SK-N-SH treated with all-trans-retinoic acid at 6 μM for 48 hours (cell line): ENCODE results near the gene DHX57.

Experiments used
- ARNTL ChIP-seq: fragments of 450-650 bp; formaldehyde crosslinking; IDR thresholded peaks from 2 replicates; pipeline ENCODE4 v1.5.0; 2020; ENCODE audit warnings: low read depth, mild to moderate bottlenecking, moderate library complexity, borderline replicate concordance
- CSDC2 ChIP-seq: fragments of 250-450 bp; sonication (Bioruptor Pico); IDR thresholded peaks from 2 replicates; pipeline ENCODE4 v1.5.0; 2020; ENCODE audit warnings: mild to moderate bottlenecking, moderate library complexity
- ESRRG ChIP-seq: fragments of 250-450 bp; sonication (Bioruptor Pico); IDR thresholded peaks from 2 replicates; pipeline ENCODE4 v1.6.1; 2021; ENCODE audit warnings: mild to moderate bottlenecking
- GLIS3 ChIP-seq: fragments of 250-450 bp; sonication (Bioruptor Pico); IDR thresholded peaks from 2 replicates; pipeline ENCODE4 v1.5.0; 2020; ENCODE audit warnings: mild to moderate bottlenecking, moderate library complexity
- PPARA ChIP-seq: fragments of 250-450 bp; sonication (Bioruptor Pico); IDR thresholded peaks from 2 replicates; pipeline ENCODE4 v1.5.0; 2020; ENCODE audit warnings: mild to moderate bottlenecking, borderline replicate concordance
- RARB ChIP-seq: fragments of 250-450 bp; sonication (Bioruptor Pico); IDR thresholded peaks from 2 replicates; pipeline ENCODE4 v1.8.0; 2021; ENCODE audit warnings: mild to moderate bottlenecking, moderate library complexity
- SNAI2 ChIP-seq: fragments of 250-450 bp; sonication (Bioruptor Pico); IDR thresholded peaks from 2 replicates; pipeline ENCODE4 v1.5.0; 2020; ENCODE audit warnings: mild to moderate bottlenecking, moderate library complexity
- ZC3H10 ChIP-seq: fragments of 250-450 bp; sonication (Bioruptor Pico); IDR thresholded peaks from 2 replicates; pipeline ENCODE4 v1.5.1; 2021; ENCODE audit warnings: mild to moderate bottlenecking, moderate library complexity
- ZFP3 ChIP-seq: fragments of 250-450 bp; sonication (Bioruptor Pico); IDR thresholded peaks from 2 replicates; pipeline ENCODE4 v1.5.0; 2020; ENCODE audit warnings: mild to moderate bottlenecking, moderate library complexity
- ZFP30 ChIP-seq: fragments of 450-650 bp; formaldehyde crosslinking; IDR thresholded peaks from 2 replicates; pipeline ENCODE4 v1.5.0; 2022; ENCODE audit warnings: mild to moderate bottlenecking, moderate library complexity
- ZNF565 ChIP-seq: fragments of 450-650 bp; formaldehyde crosslinking; conservative IDR thresholded peaks from 2 replicates; pipeline ENCODE4 v1.5.0; 2020; ENCODE audit warnings: low read depth, mild to moderate bottlenecking, moderate library complexity
- TF ChIP-seq, protein P1 (sequence below): fragments of 250-450 bp; sonication (Bioruptor Pico); IDR thresholded peaks from 2 replicates; pipeline ENCODE4 v1.8.0; 2021; ENCODE audit warnings: low read depth, mild to moderate bottlenecking, moderate library complexity, borderline replicate concordance
- TF ChIP-seq, protein P2 (sequence below): fragments of 250-450 bp; sonication (Bioruptor Pico); IDR thresholded peaks from 2 replicates; pipeline ENCODE4 v1.5.0; 2020; ENCODE audit warnings: mild to moderate bottlenecking, moderate library complexity
- TF ChIP-seq, protein P3 (sequence below): fragments of 250-450 bp; sonication (Bioruptor Pico); IDR thresholded peaks from 2 replicates; pipeline ENCODE4 v1.8.0; 2020; ENCODE audit warnings: mild to moderate bottlenecking, moderate library complexity, borderline replicate concordance

DNA sequence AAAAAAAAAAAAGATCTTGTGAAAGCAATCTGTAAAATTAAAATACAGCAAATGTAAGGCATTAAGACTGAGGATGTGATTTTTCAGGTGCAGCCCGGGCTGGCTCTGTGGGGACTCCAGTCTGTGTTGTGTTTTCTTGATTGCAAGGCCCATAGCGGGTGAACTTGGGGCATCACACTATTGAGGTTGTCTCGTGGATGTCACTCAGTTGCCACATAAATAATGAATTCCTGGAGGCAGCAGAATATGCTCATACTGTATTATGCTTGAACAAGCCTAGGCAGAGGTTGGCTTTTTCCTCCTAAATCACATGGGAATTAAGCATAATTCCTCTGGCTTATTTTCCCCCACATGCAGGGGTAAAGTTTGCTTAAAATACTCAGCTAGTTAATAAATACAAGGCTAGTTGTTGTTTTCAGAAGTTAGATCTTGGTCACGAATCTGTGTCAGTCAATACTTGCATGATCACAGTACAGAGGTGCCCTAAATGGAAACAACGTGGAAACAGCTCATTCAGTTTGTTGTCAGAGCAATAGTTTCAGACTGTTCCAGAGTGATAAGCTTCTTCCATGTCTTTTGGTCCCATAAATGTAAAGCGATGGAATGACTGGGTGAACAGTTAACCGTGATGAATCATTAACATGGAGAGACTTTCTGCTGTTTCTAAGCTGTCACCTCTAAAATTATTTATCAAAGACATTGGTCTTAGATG lies 81.3 kb downstream of the DHX57 start:
- TF ChIP-seq ZNF565 (no peak), RARB (CRISPR knock-in tag) (no peak), ARNTL (CRISPR knock-in tag) (no peak), ZFP30 (CRISPR knock-in tag) (no peak), ZFP3 (CRISPR knock-in tag) (no peak), PPARA (CRISPR knock-in tag) (no peak), ZC3H10 (CRISPR knock-in tag) (no peak), CSDC2 (CRISPR knock-in tag) (no peak), SNAI2 (CRISPR knock-in tag) (no peak), GLIS3 (CRISPR knock-in tag) (no peak), ESRRG (CRISPR knock-in tag) (no peak)
- TF ChIP-seq, protein P1, sequence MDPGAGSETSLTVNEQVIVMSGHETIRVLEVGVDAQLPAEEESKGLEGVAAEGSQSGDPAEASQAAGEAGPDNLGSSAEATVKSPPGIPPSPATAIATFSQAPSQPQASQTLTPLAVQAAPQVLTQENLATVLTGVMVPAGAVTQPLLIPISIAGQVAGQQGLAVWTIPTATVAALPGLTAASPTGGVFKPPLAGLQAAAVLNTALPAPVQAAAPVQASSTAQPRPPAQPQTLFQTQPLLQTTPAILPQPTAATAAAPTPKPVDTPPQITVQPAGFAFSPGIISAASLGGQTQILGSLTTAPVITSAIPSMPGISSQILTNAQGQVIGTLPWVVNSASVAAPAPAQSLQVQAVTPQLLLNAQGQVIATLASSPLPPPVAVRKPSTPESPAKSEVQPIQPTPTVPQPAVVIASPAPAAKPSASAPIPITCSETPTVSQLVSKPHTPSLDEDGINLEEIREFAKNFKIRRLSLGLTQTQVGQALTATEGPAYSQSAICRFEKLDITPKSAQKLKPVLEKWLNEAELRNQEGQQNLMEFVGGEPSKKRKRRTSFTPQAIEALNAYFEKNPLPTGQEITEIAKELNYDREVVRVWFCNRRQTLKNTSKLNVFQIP: no peak
- TF ChIP-seq, protein P2, sequence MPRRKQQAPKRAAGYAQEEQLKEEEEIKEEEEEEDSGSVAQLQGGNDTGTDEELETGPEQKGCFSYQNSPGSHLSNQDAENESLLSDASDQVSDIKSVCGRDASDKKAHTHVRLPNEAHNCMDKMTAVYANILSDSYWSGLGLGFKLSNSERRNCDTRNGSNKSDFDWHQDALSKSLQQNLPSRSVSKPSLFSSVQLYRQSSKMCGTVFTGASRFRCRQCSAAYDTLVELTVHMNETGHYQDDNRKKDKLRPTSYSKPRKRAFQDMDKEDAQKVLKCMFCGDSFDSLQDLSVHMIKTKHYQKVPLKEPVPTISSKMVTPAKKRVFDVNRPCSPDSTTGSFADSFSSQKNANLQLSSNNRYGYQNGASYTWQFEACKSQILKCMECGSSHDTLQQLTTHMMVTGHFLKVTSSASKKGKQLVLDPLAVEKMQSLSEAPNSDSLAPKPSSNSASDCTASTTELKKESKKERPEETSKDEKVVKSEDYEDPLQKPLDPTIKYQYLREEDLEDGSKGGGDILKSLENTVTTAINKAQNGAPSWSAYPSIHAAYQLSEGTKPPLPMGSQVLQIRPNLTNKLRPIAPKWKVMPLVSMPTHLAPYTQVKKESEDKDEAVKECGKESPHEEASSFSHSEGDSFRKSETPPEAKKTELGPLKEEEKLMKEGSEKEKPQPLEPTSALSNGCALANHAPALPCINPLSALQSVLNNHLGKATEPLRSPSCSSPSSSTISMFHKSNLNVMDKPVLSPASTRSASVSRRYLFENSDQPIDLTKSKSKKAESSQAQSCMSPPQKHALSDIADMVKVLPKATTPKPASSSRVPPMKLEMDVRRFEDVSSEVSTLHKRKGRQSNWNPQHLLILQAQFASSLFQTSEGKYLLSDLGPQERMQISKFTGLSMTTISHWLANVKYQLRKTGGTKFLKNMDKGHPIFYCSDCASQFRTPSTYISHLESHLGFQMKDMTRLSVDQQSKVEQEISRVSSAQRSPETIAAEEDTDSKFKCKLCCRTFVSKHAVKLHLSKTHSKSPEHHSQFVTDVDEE: no peak
- TF ChIP-seq, protein P3, sequence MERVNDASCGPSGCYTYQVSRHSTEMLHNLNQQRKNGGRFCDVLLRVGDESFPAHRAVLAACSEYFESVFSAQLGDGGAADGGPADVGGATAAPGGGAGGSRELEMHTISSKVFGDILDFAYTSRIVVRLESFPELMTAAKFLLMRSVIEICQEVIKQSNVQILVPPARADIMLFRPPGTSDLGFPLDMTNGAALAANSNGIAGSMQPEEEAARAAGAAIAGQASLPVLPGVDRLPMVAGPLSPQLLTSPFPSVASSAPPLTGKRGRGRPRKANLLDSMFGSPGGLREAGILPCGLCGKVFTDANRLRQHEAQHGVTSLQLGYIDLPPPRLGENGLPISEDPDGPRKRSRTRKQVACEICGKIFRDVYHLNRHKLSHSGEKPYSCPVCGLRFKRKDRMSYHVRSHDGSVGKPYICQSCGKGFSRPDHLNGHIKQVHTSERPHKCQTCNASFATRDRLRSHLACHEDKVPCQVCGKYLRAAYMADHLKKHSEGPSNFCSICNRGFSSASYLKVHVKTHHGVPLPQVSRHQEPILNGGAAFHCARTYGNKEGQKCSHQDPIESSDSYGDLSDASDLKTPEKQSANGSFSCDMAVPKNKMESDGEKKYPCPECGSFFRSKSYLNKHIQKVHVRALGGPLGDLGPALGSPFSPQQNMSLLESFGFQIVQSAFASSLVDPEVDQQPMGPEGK (CRISPR knock-in tag): no peak
